ENCODE measurements around the gene SMIM44.

GRCh38 chr19:3505598-3506383, 22.6 kb upstream of the SMIM44 start, which contains the start of gene FZR1:
- TF ChIP-seq CTCF (IDR thresholded peaks at IDR 0.05; ENCODE audit: low read length) (no peak), EZH2 (IDR thresholded peaks at IDR 0.05; ENCODE audit: borderline replicate concordance, low read length) (no peak)

All from OCI-LY1 (cell line).